NB4 (cell line): ENCODE results near the gene TNK2.
"Not testable (repeated sequence)": the region's sequence is repeated elsewhere in the genome, so short reads cannot be mapped to it uniquely, and the experiment has no call there.

ENCODE experiments used
- DNase-seq: peaks from one replicate; pipeline ENCODE4 v3.0.0; 2010; ENCODE audit warnings: low read depth
- H3K4me3 ChIP-seq: one replicate; pipeline ENCODE4 v1.5.1; 2011; ENCODE audit warnings: mild to moderate bottlenecking, low read depth, low read length, moderate library complexity
- MYC ChIP-seq: IDR thresholded peaks from 2 replicates; pipeline ENCODE4 v1.6.1; 2011; ENCODE audit warnings: low read depth, low read length
- POLR2A ChIP-seq: IDR thresholded peaks from 2 replicates; pipeline ENCODE4 v1.6.1; 2011; ENCODE audit warnings: mild to moderate bottlenecking; ENCODE audit not compliant: insufficient read length; ENCODE audit errors: extremely low read depth
- TF ChIP-seq, protein P1 (sequence below): IDR thresholded peaks from 2 replicates; pipeline ENCODE4 v1.6.1; 2011; ENCODE audit warnings: low read depth, low read length
- TF ChIP-seq, protein P2 (sequence below): IDR thresholded peaks from one replicate; pipeline ENCODE4 v1.5.1; 2012; ENCODE audit warnings: low read depth, low read length

TNK2 gene

DNA sequence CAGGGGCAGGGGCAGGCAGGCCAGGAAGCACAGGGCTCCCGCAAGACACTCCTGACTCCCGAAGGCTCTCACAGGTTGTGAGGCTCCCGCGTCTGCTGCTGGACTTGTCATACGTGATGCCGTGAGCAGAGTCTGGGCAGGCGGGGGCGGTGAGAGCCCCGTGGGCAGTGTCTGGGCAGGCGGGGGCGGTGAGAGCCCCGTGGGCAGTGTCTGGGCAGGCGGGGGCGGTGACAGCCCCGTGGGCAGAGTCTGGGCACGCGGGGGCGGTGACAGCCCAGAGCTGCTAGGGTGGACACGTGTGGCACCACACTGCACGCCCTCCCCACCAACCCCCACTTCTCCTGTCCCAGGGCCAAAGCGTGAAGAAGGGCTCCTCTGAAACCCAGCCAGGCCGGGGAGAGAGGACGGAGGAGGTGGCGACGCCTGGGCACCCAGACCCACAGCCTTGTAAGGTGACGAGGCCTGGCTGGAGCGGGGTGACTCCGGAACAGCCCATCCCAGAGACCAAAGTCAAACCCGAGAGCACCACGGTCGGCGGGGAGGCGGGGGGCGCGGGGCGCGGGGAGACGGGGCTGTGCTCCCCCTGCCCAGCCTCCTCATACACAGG is 35.0 kb downstream of the TNK2 start:
- no peak for DNase-seq
- H3K4me3 ChIP-seq, result no peak overlapping the region

DNA sequence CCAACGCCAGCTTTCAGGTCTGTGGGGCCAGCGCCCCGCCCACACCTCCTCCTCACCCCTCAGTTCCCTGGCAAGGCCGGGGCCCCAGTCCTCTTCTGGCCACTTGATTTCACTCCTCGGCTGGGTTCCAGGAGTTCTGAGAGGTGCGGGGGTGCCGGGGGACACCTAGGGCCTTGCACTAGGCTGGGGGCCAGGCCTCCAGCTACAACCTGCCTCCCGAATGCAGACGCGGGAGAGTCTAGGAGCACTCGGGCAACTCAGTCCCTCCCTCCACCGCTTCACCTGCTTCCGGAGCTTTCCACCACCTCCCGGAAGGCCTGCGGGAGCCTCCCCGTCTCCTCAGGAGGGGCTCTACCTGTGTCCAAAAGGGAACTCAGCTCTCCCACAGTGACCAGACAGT is 35.6 kb downstream of the TNK2 start:
- TF ChIP-seq, protein P1, sequence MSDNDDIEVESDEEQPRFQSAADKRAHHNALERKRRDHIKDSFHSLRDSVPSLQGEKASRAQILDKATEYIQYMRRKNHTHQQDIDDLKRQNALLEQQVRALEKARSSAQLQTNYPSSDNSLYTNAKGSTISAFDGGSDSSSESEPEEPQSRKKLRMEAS, result no peak
- TF ChIP-seq, protein P2, sequence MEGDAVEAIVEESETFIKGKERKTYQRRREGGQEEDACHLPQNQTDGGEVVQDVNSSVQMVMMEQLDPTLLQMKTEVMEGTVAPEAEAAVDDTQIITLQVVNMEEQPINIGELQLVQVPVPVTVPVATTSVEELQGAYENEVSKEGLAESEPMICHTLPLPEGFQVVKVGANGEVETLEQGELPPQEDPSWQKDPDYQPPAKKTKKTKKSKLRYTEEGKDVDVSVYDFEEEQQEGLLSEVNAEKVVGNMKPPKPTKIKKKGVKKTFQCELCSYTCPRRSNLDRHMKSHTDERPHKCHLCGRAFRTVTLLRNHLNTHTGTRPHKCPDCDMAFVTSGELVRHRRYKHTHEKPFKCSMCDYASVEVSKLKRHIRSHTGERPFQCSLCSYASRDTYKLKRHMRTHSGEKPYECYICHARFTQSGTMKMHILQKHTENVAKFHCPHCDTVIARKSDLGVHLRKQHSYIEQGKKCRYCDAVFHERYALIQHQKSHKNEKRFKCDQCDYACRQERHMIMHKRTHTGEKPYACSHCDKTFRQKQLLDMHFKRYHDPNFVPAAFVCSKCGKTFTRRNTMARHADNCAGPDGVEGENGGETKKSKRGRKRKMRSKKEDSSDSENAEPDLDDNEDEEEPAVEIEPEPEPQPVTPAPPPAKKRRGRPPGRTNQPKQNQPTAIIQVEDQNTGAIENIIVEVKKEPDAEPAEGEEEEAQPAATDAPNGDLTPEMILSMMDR, result no peak
- TF ChIP-seq MYC, result no peak
- TF ChIP-seq POLR2A, result no peak
- DNase-seq, result no peak
- no peak overlapping the region for H3K4me3 ChIP-seq

More for the DNA sequence above, 35.0 kb downstream of the TNK2 start:
- TF ChIP-seq MYC, result no peak
- TF ChIP-seq POLR2A, result no peak
- TF ChIP-seq, protein P2, result no peak
- TF ChIP-seq, protein P1, result no peak

DNA sequence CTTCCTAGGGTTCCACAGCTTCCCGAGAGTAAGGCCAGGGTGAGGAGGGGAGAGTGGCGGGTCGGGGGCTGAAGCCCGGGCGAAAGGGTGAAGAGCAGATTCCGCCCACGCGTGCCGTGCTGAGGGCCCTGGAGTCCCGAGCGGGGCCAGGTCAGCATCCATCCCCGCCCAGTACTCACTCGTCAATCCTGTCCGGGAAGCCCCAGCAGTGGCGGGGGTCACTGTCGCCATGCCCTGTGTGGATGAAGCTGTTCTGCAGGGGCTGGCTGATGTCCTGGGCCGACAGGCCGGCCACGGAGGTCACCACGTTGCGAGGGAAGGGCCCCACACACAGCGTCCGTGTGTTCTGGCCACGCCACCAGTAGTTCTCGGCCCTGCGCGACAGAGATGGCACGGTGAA is 36.3 kb downstream of the TNK2 start:
- H3K4me3 ChIP-seq, result no peak overlapping the region
- TF ChIP-seq, protein P1, result no peak
- TF ChIP-seq POLR2A, result no peak
- no peak for TF ChIP-seq MYC
- TF ChIP-seq, protein P2, result no peak
- DNase-seq, result no peak

DNA sequence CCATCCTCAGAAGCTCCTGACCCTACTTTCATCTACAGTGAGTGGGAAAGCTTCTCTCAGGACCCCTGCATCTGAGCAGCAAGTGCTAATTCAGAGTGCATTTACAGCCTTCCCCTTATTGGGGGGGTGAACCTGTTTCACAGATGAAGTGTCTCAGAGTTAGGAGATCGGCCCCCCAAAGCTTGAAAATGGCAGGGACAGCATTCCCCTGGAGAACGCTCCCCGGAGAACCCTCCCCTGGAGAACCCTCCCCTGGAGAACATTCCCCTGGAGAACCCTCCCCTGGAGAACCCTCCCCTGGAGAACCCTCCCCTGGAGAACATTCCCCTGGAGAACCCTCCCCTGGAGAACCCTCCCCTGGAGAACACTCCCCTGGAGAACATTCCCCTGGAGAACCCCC is 36.7 kb downstream of the TNK2 start:
- not testable (repeated sequence) for H3K4me3 ChIP-seq, DNase-seq

DNA sequence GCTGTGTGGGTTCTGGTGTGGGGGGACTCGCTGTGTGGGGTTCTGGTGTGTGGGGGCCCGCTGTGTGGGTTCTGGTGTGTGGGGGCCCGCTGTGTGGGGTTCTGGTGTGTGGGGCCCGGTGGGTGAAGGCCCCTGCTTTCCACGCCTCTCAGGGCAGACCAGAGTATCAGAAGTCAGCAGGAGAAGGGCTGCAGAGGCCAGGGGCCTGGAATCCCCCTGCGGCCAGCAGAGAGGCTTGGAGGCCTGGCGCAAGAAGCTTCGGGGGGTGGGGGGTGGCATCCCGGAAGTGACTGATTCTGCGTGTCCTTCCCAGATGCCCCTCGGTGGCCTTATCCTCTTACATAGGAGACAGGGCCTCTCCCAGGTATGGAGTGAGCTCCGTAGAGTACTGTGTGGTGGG is 37.4 kb downstream of the TNK2 start:
- DNase-seq, result no peak
- no peak overlapping the region for H3K4me3 ChIP-seq
- TF ChIP-seq, protein P2, result no peak
- TF ChIP-seq POLR2A (no peak), MYC (no peak)
- TF ChIP-seq, protein P1, result no peak

DNA sequence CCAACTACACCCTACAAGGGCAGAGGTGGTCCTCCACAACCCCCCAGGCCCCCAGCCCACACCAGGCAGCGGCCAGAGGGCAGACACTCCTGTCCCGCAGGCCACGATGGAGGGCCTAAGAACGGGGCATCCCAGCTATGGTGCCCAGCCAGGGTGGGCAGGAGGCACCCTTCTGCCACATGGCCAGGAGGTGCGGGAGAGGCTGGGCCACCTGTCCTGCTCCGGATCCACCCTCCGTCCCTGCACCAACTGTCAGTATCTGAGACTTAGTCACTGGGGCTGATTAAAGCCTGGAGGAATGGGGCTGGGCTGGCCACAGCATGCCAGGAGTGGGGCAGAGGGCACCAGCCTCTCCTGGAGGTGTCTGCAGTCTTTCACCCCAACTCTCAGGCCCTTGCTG is 37.9 kb downstream of the TNK2 start:
- no peak overlapping the region for H3K4me3 ChIP-seq
- DNase-seq, result no peak
- TF ChIP-seq MYC (no peak), POLR2A (no peak)
- TF ChIP-seq, protein P2, result no peak
- TF ChIP-seq, protein P1, result no peak
